CD4-positive, alpha-beta T cell (primary cell): Measurements from ENCODE around the gene KCNIP2. TPM values are rescaled to one million over a fixed set of nuclear protein-coding genes. Genes with fewer than 3 reads are reported as not detected.

Experiments
- ATAC-seq: fragments of 200-7000 bp; cut with Tn5 transposase; one replicate; pipeline ENCODE4 v1.10.0; 2022; ENCODE audit warnings: mild to moderate bottlenecking; ENCODE audit not compliant: poor library complexity
- CTCF ChIA-PET: fragments of 350-600 bp; sonication (Branson Sonifier 250); formaldehyde crosslinking; loops from one replicate; lab custom pipeline; 2021; ENCODE audit warnings: antibody characterized with exemption, inconsistent platforms; lab: Charles Lee
- POLR2A ChIA-PET: fragments of 350-600 bp; sonication (Branson Sonifier 250); formaldehyde crosslinking; loops from one replicate; lab custom pipeline; 2021; ENCODE audit warnings: antibody characterized with exemption, inconsistent platforms; lab: Charles Lee
- DNase-seq, 14 experiments: peaks; one replicate each; pipeline ENCODE4 v3.0.0-alpha.2; 2013 to 2020; ENCODE audit warnings: mixed read lengths in 2 of 14
- H3K27ac ChIP-seq, 2 donors: one replicate each; pipeline versions ENCODE4 v1.5.1 to v1.7.0; 2013; ENCODE audit warnings: low read length in 2 of 2, low read depth in 1 of 2, mild to moderate bottlenecking in 1 of 2
- H3K27me3 ChIP-seq, 2 experiments: 1 replicate in 1 of 2; 2 replicates in 1 of 2; pipeline versions ENCODE4 v1.6.1 to v1.7.0; 2013; ENCODE audit warnings: low read length in 2 of 2, control low read depth in 1 of 2, mild to moderate bottlenecking in 1 of 2, moderate library complexity in 1 of 2; ENCODE audit not compliant: insufficient read depth in 2 of 2, control insufficient read depth in 1 of 2
- H3K36me3 ChIP-seq: one replicate; pipeline ENCODE4 v1.6.1; 2013; ENCODE audit warnings: low read length, control low read depth; ENCODE audit not compliant: insufficient read depth
- H3K4me1 ChIP-seq: one replicate; pipeline ENCODE4 v1.6.1; 2013; ENCODE audit warnings: low read length, control low read depth; ENCODE audit not compliant: insufficient read depth
- H3K4me3 ChIP-seq: one replicate; pipeline ENCODE4 v1.5.1; 2013; ENCODE audit warnings: mild to moderate bottlenecking, low read length, moderate library complexity
- H3K9me3 ChIP-seq, 2 experiments: 1 replicate in 1 of 2; 2 replicates in 1 of 2; pipeline versions ENCODE4 v1.6.1 to v1.7.0; 2013; ENCODE audit warnings: low read length in 2 of 2, mild to moderate bottlenecking in 2 of 2, control low read depth in 1 of 2, moderate library complexity in 1 of 2; ENCODE audit not compliant: control insufficient read depth in 1 of 2, insufficient read depth in 1 of 2
- H3K27ac Mint-ChIP-seq: one replicate; pipeline ENCODE4 v1.8.0; 2020; ENCODE audit warnings: mixed read lengths
- H3K27me3 Mint-ChIP-seq: one replicate; pipeline ENCODE4 v1.8.0; 2021; ENCODE audit warnings: mixed read lengths
- H3K36me3 Mint-ChIP-seq: one replicate; pipeline ENCODE4 v1.8.0; 2021; ENCODE audit warnings: low read depth, mixed read lengths
- H3K4me1 Mint-ChIP-seq: one replicate; pipeline ENCODE4 v1.8.0; 2021; ENCODE audit warnings: low read depth, mixed read lengths
- H3K4me3 Mint-ChIP-seq: one replicate; pipeline ENCODE4 v1.8.0; 2020; ENCODE audit warnings: mild to moderate bottlenecking, mixed read lengths
- H3K9me3 Mint-ChIP-seq: one replicate; pipeline ENCODE4 v1.8.0; 2020; ENCODE audit warnings: mixed read lengths
- intact Hi-C, 2 experiments: fragments of 100-400 bp; cut with DNase I in 1 of 2; cut with micrococcal nuclease in 1 of 2; formaldehyde crosslinking; loops; one replicate each; pipeline versions ENCODE4 v1.15.1 to v1.9.0; 2023 to 2025; cut with DNase I, micrococcal nuclease
- polyA plus RNA-seq, 2 donors: library from polyadenylated mRNA; unstranded; fragments of 120-200 nt; gene quantifications; one replicate each; pipeline ENCODE4 v1.2.1, GENCODE V29; 2013
- total RNA-seq, 174 experiments: library from RNA in 2 of 174; stranded (reverse) in 2 of 174; gene quantifications; one replicate each; pipeline ENCODE4 v1.2.3 and lab custom pipeline; 2021 to 2026
- TF ChIP-seq, protein P1 (sequence below): fragments of 200-600 bp; IDR thresholded peaks from one replicate; pipeline ENCODE4 v1.8.0; 2022; ENCODE audit warnings: antibody characterized with exemption, mild to moderate bottlenecking

KCNIP2 gene
- 1 to 10 TPM in 1 of 2 experiments, under 1 TPM in 1; 0.77 to 1.6 TPM for total RNA-seq
- 0.97 TPM for polyA plus RNA-seq (2013, experiment 1 of 2)
- 1.1 TPM for polyA plus RNA-seq (2013, experiment 2 of 2)
- total RNA-seq (lab: John Stamatoyannopoulos, UW) = 0.16 to 4.1 (median 1.00) reads per million in 172 experiments

DNA sequence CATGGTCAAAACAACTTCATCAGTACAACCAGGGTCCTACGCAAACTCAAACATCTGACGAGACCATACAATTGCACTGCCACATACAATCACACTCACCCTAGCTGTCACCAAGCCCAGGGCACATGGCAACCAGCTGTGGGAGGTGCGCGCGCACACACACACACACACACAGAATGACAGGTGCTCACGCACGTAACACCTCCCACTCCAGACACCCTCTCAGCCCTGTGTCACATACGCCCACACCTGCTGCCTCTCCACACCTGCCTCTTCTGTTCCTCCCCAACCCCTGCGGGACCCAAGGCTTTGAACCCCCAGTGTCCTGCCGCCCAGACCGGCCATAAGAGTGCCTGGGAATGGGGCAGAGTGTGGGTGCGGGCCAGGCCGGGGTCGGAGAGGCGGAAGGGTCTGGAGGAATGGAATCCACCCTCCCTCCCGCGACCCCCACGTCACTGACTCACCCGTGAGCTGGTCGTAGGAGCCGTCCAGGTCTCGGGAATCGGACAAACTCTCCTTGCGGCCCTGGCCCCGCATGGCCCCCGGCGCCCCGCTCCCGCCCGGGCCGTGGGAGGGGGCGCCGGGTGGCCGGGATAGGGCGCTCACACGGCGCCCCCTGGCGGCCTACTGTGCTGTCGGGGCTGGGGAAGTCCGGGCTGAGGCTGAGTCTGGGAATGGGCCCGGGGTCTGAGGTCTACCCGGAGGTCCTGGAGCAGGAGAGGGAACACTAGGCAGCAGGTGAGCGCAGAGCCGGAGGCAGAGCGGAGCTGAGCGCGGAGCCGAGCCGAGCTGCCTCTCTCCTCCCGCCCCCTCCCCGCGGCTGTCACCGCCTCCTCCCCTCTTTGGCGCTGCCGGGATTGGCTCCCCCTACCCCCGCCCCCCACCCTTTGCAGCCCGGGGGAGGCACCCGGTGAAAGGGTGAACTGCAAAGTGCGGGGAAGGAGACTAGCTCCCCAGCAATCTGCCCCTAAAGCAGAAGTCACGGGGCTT, at the start of gene KCNIP2:
Gene KCNIP2 (minus strand): TSS at position 769 of the 990 bp plus-strand sequence. CDS start 232 bp downstream, at position 537.
- peak in 13 of 14 experiments; percentile 37 to 84 (median 56) for DNase-seq
- Histone ChIP-seq H3K27ac (no peak within 1 kb of the TSS), H3K4me3 (peak within 1 kb of the TSS; percentile 41), H3K36me3 (peaks cover 12% of the 10 kb centered on the region), H3K4me1 (peaks cover 46% of the 10 kb centered on the region), H3K27me3 (no peaks in the 10 kb centered on the region), H3K9me3 (no peaks in the 10 kb centered on the region)
- CTCF ChIA-PET = interaction anchor here (1.0 kb wide), 1 partner anchor 16 kb away, joined by 3 read pairs; no protein-coding TSS in a partner anchor
- POLR2A ChIA-PET = interaction anchor here (1.3 to 1.6 kb wide), 2 partner anchors 25 to 578 kb away, joined by 3 read pairs; partner anchors contain the start of genes FBXL15 and OGA
- peaks cover 61% of the 10 kb centered on the region for H3K4me1 Mint-ChIP-seq
- ATAC-seq = peak; percentile 69
- peak within 1 kb of the TSS; percentile 14 for H3K27ac Mint-ChIP-seq
- TF ChIP-seq, protein P1, sequence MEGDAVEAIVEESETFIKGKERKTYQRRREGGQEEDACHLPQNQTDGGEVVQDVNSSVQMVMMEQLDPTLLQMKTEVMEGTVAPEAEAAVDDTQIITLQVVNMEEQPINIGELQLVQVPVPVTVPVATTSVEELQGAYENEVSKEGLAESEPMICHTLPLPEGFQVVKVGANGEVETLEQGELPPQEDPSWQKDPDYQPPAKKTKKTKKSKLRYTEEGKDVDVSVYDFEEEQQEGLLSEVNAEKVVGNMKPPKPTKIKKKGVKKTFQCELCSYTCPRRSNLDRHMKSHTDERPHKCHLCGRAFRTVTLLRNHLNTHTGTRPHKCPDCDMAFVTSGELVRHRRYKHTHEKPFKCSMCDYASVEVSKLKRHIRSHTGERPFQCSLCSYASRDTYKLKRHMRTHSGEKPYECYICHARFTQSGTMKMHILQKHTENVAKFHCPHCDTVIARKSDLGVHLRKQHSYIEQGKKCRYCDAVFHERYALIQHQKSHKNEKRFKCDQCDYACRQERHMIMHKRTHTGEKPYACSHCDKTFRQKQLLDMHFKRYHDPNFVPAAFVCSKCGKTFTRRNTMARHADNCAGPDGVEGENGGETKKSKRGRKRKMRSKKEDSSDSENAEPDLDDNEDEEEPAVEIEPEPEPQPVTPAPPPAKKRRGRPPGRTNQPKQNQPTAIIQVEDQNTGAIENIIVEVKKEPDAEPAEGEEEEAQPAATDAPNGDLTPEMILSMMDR = peak; percentile 56
- H3K4me3 Mint-ChIP-seq = peak within 1 kb of the TSS; percentile 72
- no peaks in the 10 kb centered on the region for H3K9me3 Mint-ChIP-seq
- H3K36me3 Mint-ChIP-seq = peaks cover 29% of the 10 kb centered on the region
- peaks cover 8% of the 10 kb centered on the region for H3K27me3 Mint-ChIP-seq
- intact Hi-C loops = loop anchor here (2.0 to 5.0 kb wide), 3 partner anchors 61 to 274 kb away; partner anchors contain the start of gene NPM3 (in 1 of the 2)

DNA sequence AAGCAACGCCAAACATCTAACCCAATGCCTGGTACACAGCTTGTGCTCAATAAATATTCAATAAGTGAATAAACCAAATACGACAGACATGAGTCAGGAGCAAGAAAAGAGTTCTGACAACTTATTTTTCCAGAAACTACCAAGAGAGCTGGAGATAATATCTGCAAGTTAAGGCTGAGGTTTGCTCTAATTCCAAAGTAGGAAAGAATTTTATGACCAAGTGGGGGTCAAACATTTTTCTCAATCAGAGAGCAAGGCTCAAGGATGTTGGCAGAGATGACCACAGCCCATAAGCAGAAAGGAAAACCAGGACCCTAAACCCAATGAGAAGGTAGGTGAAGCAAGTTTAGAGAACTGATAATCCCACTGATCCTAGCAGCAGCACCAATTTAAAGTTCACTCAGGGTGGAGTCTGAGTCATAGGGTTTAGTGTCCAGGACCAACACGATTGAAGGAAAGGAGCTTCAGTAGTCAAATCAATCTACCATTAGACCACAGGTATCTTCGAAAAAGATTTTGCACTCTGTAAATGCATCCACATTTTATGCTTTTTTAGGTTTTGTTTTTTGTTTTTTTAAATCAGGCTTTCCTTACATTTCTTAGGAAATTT, 49.3 kb upstream of the KCNIP2 start:
- intact Hi-C loops = no loop called here

More for the DNA sequence above, 49.3 kb upstream of the KCNIP2 start:
- H3K27me3 ChIP-seq = no peaks in the 10 kb centered on the region
- POLR2A ChIA-PET = no interaction called here
- ATAC-seq (no peak), DNase-seq (no peak)
- peaks cover 19% of the 10 kb centered on the region for H3K36me3 Mint-ChIP-seq
- no peaks in the 10 kb centered on the region for H3K4me1 Mint-ChIP-seq
- CTCF ChIA-PET = interaction anchor here (1.3 kb wide), 1 partner anchor 52 kb away, joined by 4 read pairs; no protein-coding TSS in a partner anchor
- no peak overlapping the region for H3K27ac ChIP-seq
- no peaks in the 10 kb centered on the region for H3K9me3 Mint-ChIP-seq
- H3K4me1 ChIP-seq = no peaks in the 10 kb centered on the region
- H3K4me3 Mint-ChIP-seq = no peak overlapping the region
- no peak overlapping the region for H3K27ac Mint-ChIP-seq
- no peaks in the 10 kb centered on the region for H3K9me3 ChIP-seq
- H3K4me3 ChIP-seq = no peak overlapping the region
- H3K27me3 Mint-ChIP-seq = no peaks in the 10 kb centered on the region
- H3K36me3 ChIP-seq = peaks cover 8% of the 10 kb centered on the region
- TF ChIP-seq, protein P1 = no peak
